ENCODE results near the gene FAF1.

DNA sequence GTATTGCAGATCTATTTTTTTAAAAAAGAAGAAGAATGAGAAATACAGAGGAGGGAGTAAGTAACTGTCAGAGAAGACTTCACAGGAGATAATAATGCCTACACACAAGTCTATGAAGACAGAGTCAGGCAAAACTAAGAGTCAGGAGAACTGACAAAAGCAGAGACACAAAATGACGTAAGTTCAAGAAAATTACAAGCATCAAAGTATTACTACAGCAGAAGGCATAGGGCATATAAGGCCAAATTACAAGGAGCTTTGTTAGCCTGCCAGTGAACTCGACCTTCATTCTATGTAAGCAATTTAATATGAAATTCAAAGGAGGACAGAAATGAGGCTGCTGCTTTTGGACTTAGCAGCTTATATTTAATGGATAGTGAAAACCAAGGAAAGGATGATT is 23.7 kb downstream of the FAF1 start:
- no peak for TF ChIP-seq POLR2A (IDR thresholded peaks at IDR 0.05)
- TF ChIP-seq, protein P1, sequence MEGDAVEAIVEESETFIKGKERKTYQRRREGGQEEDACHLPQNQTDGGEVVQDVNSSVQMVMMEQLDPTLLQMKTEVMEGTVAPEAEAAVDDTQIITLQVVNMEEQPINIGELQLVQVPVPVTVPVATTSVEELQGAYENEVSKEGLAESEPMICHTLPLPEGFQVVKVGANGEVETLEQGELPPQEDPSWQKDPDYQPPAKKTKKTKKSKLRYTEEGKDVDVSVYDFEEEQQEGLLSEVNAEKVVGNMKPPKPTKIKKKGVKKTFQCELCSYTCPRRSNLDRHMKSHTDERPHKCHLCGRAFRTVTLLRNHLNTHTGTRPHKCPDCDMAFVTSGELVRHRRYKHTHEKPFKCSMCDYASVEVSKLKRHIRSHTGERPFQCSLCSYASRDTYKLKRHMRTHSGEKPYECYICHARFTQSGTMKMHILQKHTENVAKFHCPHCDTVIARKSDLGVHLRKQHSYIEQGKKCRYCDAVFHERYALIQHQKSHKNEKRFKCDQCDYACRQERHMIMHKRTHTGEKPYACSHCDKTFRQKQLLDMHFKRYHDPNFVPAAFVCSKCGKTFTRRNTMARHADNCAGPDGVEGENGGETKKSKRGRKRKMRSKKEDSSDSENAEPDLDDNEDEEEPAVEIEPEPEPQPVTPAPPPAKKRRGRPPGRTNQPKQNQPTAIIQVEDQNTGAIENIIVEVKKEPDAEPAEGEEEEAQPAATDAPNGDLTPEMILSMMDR (IDR thresholded peaks at IDR 0.05), result no peak
